Panc1 (cell line): ENCODE measurements around the gene RFC1.

Experiments used
- CTCF ChIP-seq: fragments of 450-650 bp; IDR thresholded peaks from 2 replicates; pipeline ENCODE4 v1.5.1; 2017; ENCODE audit warnings: mild to moderate bottlenecking
- POLR2AphosphoS5 ChIP-seq: IDR thresholded peaks from 2 replicates; pipeline ENCODE4 v1.6.1; 2012; ENCODE audit warnings: mild to moderate bottlenecking, low read depth, low read length, moderate library complexity
- REST ChIP-seq, 2 experiments: IDR thresholded peaks; 2 replicates each; pipeline ENCODE4 v1.6.1; 2011 to 2012; ENCODE audit warnings: low read depth in 2 of 2, control low read depth in 1 of 2, low read length in 1 of 2, mild to moderate bottlenecking in 1 of 2, moderate library complexity in 1 of 2; ENCODE audit not compliant: insufficient read depth in 1 of 2
- SIN3A ChIP-seq: IDR thresholded peaks from 2 replicates; pipeline ENCODE4 v1.6.1; 2012; ENCODE audit warnings: low read depth, mild to moderate bottlenecking, low read length, moderate library complexity, borderline replicate concordance; ENCODE audit not compliant: insufficient read depth
- TCF7L2 ChIP-seq: IDR thresholded peaks from 2 replicates; pipeline ENCODE4 v1.6.1; 2011; ENCODE audit warnings: mild to moderate bottlenecking, low read depth, low read length, inconsistent platforms

GRCh38 chr4:39326468-39326977, 39.6 kb downstream of the RFC1 start:
- no peak for TF ChIP-seq CTCF
- no peak for TF ChIP-seq POLR2AphosphoS5
- TF ChIP-seq REST (IDR thresholded peaks at IDR 0.05; ENCODE audit: insufficient read depth in 1 of 2, low read depth in 2 of 2, low read length in 1 of 2) = no peak
- no peak for TF ChIP-seq TCF7L2
- TF ChIP-seq SIN3A = no peak
